ENCODE measurements around the gene SNX9. TPM values are rescaled to one million over a fixed set of nuclear protein-coding genes. Genes with fewer than 3 reads are reported as not detected.

The SNX9 gene
- total RNA-seq, 1 donor from 2014 or later: 68.6 TPM

DNA sequence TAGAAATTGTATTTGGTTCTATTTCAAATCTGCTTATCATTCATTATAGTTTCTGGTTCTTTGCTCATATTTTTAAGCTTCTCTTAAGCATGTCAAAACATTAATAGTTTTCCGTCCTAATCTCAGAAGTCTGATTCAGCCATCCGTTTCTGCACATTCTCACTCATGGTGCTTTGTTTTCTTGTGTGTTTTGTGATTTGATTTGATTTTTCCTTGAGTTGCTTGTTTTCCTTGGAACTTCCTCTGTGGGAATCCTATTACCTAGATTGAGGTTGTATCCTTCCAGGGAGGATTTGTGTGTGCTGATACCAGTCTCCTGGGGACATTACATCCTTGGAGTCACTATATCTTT, 7.9 kb downstream of the SNX9 start:
- TF ChIP-seq, protein P1, sequence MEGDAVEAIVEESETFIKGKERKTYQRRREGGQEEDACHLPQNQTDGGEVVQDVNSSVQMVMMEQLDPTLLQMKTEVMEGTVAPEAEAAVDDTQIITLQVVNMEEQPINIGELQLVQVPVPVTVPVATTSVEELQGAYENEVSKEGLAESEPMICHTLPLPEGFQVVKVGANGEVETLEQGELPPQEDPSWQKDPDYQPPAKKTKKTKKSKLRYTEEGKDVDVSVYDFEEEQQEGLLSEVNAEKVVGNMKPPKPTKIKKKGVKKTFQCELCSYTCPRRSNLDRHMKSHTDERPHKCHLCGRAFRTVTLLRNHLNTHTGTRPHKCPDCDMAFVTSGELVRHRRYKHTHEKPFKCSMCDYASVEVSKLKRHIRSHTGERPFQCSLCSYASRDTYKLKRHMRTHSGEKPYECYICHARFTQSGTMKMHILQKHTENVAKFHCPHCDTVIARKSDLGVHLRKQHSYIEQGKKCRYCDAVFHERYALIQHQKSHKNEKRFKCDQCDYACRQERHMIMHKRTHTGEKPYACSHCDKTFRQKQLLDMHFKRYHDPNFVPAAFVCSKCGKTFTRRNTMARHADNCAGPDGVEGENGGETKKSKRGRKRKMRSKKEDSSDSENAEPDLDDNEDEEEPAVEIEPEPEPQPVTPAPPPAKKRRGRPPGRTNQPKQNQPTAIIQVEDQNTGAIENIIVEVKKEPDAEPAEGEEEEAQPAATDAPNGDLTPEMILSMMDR (IDR thresholded peaks at IDR 0.05; ENCODE audit: unreplicated experiment): no peak

DNA sequence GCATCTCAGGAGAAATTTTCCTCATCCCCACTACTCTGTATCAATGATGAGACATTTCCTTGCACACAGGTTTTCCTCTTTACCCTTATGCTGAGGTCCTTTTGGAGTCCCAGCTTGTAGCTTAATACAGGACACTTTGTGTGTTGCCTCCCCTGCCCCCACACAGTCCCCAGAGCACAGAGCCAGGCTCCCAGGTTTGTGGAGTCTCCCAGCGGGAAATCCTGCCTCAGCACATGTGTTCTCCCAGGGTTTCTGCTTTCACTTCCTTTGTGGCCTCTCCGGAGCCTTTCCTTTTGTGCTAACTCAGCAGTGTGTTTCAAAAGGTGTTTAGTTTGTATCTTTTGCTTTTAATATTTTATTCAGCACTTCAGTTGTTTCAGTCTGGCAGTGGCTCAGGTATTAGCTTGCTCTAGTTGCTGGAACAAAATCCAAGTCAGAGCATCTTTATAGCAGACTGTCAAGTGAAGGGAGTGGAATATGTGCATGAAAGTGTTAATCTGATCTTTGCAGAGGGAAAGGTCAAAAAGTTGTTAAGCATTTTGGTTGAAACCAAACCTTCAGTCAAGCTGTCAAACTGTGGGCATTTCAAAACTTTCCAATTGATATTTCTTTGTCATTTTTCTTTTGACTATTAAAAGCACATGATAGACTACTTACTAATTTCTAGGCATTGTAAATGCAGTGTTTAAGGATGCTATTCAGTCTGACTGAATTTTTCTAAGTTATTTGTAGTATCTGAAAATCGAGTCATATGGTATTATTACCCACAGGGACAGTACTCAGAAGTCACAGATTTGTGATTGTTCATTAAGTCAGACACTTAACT, 8.6 kb downstream of the SNX9 start:
- Mint-ChIP-seq H3K4me3 (ENCODE audit: unreplicated experiment) (peak overlapping the region; percentile 79), H3K36me3 (ENCODE audit: low read depth, unreplicated experiment) (peaks cover 13% of the 10 kb centered on the region), H3K9me3 (ENCODE audit: unreplicated experiment) (no peaks in the 10 kb centered on the region), H3K4me1 (ENCODE audit: unreplicated experiment) (peaks cover 68% of the 10 kb centered on the region), H3K27ac (ENCODE audit: unreplicated experiment) (peak overlapping the region; percentile 85), H3K27me3 (ENCODE audit: unreplicated experiment) (peaks cover 2% of the 10 kb centered on the region)
- TF ChIP-seq, protein P1 (IDR thresholded peaks at IDR 0.05; ENCODE audit: unreplicated experiment): no peak
- peak; percentile 26 for DNase-seq (ENCODE audit: low spot score)

More for the DNA sequence above, 7.9 kb downstream of the SNX9 start:
- DNase-seq (ENCODE audit: low spot score): no peak
- Mint-ChIP-seq H3K4me3 (ENCODE audit: unreplicated experiment) (peak overlapping the region; percentile 77), H3K36me3 (ENCODE audit: low read depth, unreplicated experiment) (peaks cover 9% of the 10 kb centered on the region), H3K27ac (ENCODE audit: unreplicated experiment) (peak overlapping the region; percentile 85), H3K9me3 (ENCODE audit: unreplicated experiment) (no peaks in the 10 kb centered on the region), H3K4me1 (ENCODE audit: unreplicated experiment) (peaks cover 64% of the 10 kb centered on the region), H3K27me3 (ENCODE audit: unreplicated experiment) (peaks cover 2% of the 10 kb centered on the region)

DNA sequence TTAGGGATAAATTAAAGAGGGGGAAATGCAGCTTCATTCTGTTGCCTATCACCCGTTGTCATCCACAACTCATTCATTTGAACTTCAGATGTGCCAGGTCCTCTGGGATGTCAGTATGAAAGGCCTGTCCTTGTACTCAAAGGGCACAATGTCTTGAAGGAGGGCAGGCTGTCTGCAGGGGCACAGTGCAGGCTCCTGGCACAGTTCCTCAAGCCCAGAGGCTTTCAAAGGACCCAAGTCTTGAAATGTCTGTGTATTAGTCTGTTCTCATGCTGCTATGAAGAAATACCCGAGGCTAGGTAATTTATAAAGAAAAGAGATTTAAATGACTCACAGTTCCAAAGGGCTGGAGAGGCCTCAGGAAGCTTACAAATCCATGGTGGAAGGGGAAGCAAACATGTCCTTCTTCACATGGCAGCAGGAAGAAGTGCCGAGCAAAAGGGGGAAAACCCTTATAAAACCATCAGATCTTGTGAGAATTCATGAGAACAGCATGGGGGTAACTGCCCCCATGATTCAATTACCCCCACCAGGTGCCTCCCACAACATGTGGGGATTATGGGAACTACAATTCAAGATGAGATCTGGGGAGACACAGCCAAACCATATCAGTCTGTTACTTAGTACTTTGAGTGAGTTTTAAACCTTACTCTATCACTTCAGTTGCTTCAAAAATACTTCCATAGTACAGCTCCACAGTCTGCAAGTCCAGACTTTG, 9.4 kb downstream of the SNX9 start:
- no peak for DNase-seq (ENCODE audit: low spot score)
- Mint-ChIP-seq H3K9me3 (ENCODE audit: unreplicated experiment) (no peaks in the 10 kb centered on the region), H3K36me3 (ENCODE audit: low read depth, unreplicated experiment) (peaks cover 13% of the 10 kb centered on the region), H3K4me1 (ENCODE audit: unreplicated experiment) (peaks cover 73% of the 10 kb centered on the region), H3K4me3 (ENCODE audit: unreplicated experiment) (no peak overlapping the region), H3K27me3 (ENCODE audit: unreplicated experiment) (peaks cover 2% of the 10 kb centered on the region), H3K27ac (ENCODE audit: unreplicated experiment) (peak overlapping the region; percentile 85)
- TF ChIP-seq, protein P1 (IDR thresholded peaks at IDR 0.05; ENCODE audit: unreplicated experiment): peak; percentile 14

DNA sequence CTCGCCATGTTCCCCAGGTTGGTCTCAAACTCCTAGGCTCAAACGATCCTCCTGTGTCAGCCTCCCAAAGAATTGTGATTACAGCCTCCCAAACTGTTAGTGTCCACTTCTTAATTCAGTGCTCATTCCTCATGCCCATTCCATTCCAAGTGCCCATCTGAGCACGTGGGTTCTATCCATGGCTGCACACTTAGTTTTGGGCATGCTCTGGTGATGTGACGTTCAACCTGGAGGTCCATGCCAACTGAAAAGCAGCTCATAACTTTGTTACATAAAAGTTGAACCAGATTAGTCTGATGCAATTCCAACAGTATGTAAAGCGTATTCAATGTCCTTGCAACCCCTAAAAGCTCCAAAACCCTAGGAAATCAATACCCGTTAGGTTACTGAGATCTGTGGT, 11.5 kb downstream of the SNX9 start:
- Mint-ChIP-seq H3K4me3 (ENCODE audit: unreplicated experiment) (no peak overlapping the region), H3K36me3 (ENCODE audit: low read depth, unreplicated experiment) (peaks cover 13% of the 10 kb centered on the region), H3K27ac (ENCODE audit: unreplicated experiment) (no peak overlapping the region), H3K9me3 (ENCODE audit: unreplicated experiment) (no peaks in the 10 kb centered on the region), H3K27me3 (ENCODE audit: unreplicated experiment) (peaks cover 2% of the 10 kb centered on the region), H3K4me1 (ENCODE audit: unreplicated experiment) (peaks cover 74% of the 10 kb centered on the region)
- TF ChIP-seq, protein P1 (IDR thresholded peaks at IDR 0.05; ENCODE audit: unreplicated experiment): no peak
- no peak for DNase-seq (ENCODE audit: low spot score)

Measured in endothelial cell (in vitro differentiated cells).